HG03354 (cell line): ENCODE data around the gene KIF9.
"Not testable (repeated sequence)": the region's sequence is repeated elsewhere in the genome, so short reads cannot be mapped to it uniquely, and the experiment has no call there.

ENCODE experiments used
- ATAC-seq: cut with Tn5 transposase; IDR thresholded peaks from one replicate; pipeline ENCODE4 v1.9.1; 2021; ENCODE audit warnings: mild to moderate bottlenecking; ENCODE audit not compliant: unreplicated experiment, poor library complexity, severe bottlenecking

The KIF9 gene

GRCh38 chr3:47282424-47283192 lies at the start of gene KIF9, which contains the start of gene KLHL18:
Gene KIF9, minus strand, starts transcription at chr3:47282799. Its CDS starts 5,425 bp downstream, at chr3:47277374.
Gene KLHL18, plus strand, starts transcription at chr3:47282944. Its CDS starts 22 bp downstream, at chr3:47282966.
- peak; percentile 81 for ATAC-seq

DNA sequence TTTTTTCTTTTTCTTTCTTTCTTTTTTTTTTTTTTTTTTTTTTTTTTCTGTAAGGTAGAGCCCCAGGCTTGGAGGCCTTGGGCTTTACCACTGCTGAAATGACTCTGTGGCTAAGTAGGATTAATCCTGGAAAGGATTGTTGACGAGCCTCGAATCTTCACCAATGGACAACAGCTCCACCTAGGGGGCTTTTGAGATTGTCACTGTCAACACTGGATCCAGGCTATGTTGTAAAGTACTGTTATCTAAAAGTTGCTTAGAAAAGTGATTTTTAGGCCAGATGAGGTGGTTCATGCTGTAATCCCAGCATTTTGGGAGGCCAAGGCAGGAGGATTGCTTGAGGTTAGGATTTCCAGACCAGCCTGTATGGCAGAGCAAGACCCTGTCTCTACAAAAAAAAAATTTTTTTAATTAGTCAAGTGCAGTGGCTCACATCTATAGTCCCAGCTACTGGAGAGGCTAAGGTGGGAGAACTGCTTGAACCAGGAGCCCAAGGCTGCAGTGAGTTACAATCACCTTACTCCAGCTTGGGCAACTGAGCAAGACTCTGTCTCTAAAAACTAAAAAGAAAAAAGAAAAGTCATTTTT lies 41.8 kb upstream of the KIF9 start:
- no peak for ATAC-seq

GRCh38 chr3:47323431-47324277 lies 41.1 kb upstream of the KIF9 start:
- no peak for ATAC-seq

GRCh38 chr3:47319956-47320355 lies 37.4 kb upstream of the KIF9 start:
- no peak for ATAC-seq

GRCh38 chr3:47318916-47319315 lies 36.3 kb upstream of the KIF9 start:
- no peak for ATAC-seq

GRCh38 chr3:47316151-47316550 lies 33.6 kb upstream of the KIF9 start:
- ATAC-seq: not testable (repeated sequence)

- no peak for ATAC-seq
Measured at GRCh38 chr3:47315069-47315647, 32.6 kb upstream of the KIF9 start.

- ATAC-seq: no peak
Measured at GRCh38 chr3:47314056-47314764, 31.6 kb upstream of the KIF9 start.

DNA sequence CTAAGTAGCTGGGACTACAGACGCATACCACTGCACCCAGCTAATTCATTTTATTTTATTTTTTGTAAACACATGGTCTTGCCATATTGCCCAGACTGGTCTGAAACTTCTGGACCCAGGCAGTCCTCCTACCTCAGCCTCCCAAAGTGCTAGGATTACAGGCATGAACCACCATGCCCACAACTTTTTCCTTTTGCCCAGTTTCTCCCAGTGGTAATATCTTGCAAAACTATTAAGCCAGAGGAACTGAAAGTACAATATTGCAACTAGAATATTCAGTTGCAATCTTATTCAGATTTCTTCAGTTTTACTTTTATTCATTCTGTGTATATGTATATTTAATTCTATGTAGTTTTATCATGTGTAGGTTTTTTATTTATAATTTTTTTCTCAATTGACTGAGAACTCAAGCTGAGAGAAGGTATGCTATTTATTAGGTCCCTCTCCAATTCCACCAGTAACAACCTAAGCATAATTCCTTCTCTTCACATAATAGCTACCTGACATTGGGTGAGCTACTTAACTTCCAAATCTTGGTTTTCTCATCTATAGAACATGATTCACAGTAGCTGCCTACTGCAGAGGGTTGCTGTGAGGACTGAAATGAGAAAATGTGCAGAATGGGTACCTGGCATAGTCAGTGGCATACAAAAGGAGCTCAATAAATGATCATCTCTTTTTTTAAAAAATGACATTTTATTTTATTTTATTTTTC lies 30.9 kb upstream of the KIF9 start:
- no peak for ATAC-seq

DNA sequence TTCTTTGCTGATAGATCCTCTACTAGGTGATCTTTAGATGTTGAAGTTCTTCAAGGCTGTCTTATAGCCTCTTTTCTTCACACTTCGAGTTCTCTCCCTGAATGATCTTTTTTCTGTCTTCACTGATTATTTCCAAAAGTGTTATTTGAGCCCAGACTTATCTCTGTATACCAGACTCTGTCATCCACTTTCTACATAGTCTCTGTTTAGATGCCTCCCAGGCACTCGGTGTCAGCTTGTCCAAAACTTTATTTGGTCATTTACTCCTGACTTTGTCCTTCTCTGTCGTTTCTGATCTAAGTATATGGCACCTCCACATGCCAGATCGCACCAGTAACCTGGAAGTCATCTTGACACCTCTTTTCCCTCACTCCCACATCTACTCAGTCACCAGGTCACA lies 27.8 kb upstream of the KIF9 start:
- ATAC-seq: no peak

DNA sequence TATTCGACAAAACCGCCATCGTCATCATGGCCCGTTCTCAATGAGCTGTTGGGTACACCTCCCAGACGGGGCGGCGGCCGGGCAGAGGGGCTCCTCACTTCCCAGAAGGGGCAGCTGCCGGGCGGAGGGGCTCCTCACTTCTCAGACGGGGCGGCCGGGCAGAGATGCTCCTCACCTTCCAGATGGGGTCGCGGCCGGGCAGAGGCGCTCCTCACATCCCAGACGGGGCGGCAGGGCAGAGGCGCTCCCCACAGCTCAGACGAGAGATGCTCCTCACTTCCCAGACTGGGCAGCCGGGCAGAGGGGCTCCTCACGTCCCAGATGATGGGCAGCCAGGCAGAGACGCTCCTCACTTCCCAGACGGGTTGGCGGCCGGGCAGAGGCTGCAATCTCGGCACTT lies 26.6 kb upstream of the KIF9 start:
- ATAC-seq: not testable (repeated sequence)

DNA sequence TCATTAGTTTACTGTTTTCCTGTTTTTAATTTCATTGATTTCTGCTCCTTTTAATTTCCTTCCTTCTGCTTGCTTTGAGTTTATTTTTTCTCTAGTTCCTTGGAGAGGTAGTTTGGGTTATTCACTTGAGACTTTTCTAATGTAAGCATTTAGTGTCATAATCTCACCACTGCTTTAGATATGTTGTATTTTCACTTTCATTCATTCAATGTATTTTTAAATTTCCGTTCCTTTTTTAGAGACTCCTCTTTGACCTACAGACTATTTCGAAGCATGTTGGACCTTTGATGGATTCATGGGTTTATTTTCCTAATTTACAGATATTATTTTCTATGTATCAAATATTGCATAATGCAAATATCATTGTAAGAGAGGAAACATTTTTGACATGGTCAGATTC lies 23.4 kb upstream of the KIF9 start:
- no peak for ATAC-seq

GRCh38 chr3:47301456-47301855 lies 18.9 kb upstream of the KIF9 start:
- no peak for ATAC-seq

GRCh38 chr3:47299381-47300318 lies 17.1 kb upstream of the KIF9 start:
- no peak for ATAC-seq

DNA sequence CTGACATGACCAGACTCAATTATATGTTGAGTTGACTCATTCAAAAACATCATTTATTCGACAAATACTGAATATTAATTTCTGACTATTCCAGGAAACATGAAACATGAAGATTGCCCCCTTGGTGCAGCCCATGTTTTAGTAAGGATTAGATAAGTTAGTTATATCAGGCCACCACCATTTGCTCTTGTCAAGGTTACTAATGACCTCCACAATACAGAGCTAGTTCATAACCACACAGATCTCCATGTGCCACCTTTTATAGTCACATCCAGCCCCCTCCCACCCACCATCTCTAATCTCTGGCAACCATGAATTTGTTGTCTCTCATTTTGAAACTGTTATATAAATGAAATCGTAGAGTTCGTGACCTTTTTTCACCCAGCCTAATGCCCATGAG lies 15.8 kb upstream of the KIF9 start:
- no peak for ATAC-seq

GRCh38 chr3:47296562-47297302 lies 14.1 kb upstream of the KIF9 start:
- ATAC-seq: no peak

- ATAC-seq: no peak
Measured at GRCh38 chr3:47295976-47296375, 13.4 kb upstream of the KIF9 start.
